ENCODE data around the gene ACTA2. TPM values are rescaled to one million over a fixed set of nuclear protein-coding genes. Genes with fewer than 3 reads are reported as not detected.

ACTA2 gene
- total RNA-seq, 1 donor from 2014 or later = 8.8 TPM

GRCh38 chr10:88989423-88989822, 36.9 kb upstream of the ACTA2 start:
- Mint-ChIP-seq H3K9me3 (peaks cover 4% of the 10 kb centered on the region), H3K4me1 (peaks cover 60% of the 10 kb centered on the region), H3K27me3 (no peaks in the 10 kb centered on the region), H3K4me3 (peak overlapping the region; percentile 96), H3K27ac (peak overlapping the region; percentile 31), H3K36me3 (ENCODE audit: low read depth) (peaks cover 13% of the 10 kb centered on the region)
- DNase-seq = no peak
- intact Hi-C loops (cut with micrococcal nuclease) = loop anchor here (2.0 kb wide), 1 partner anchor 29 kb away; no protein-coding TSS in a partner anchor

GRCh38 chr10:88987840-88988239, 35.3 kb upstream of the ACTA2 start:
- Mint-ChIP-seq H3K36me3 (ENCODE audit: low read depth) (peaks cover 12% of the 10 kb centered on the region), H3K27ac (no peak overlapping the region), H3K9me3 (peaks cover 4% of the 10 kb centered on the region), H3K4me1 (peaks cover 60% of the 10 kb centered on the region), H3K27me3 (no peaks in the 10 kb centered on the region), H3K4me3 (no peak overlapping the region)
- intact Hi-C loops (cut with micrococcal nuclease) = loop anchor here (1.0 to 2.0 kb wide), 2 partner anchors 15 to 27 kb away; no protein-coding TSS in a partner anchor
- DNase-seq = no peak

- Mint-ChIP-seq H3K27me3 (no peaks in the 10 kb centered on the region), H3K4me1 (peaks cover 57% of the 10 kb centered on the region), H3K36me3 (ENCODE audit: low read depth) (peaks cover 10% of the 10 kb centered on the region), H3K9me3 (peaks cover 4% of the 10 kb centered on the region), H3K27ac (peak overlapping the region; percentile 72), H3K4me3 (peak overlapping the region; percentile 32)
- peak; percentile 84 for DNase-seq
- intact Hi-C loops (cut with micrococcal nuclease) = loop anchor here (1.0 kb wide), 1 partner anchor 16 kb away; no protein-coding TSS in a partner anchor
Observed at GRCh38 chr10:88987243-88987725, 34.7 kb upstream of the ACTA2 start.

DNA sequence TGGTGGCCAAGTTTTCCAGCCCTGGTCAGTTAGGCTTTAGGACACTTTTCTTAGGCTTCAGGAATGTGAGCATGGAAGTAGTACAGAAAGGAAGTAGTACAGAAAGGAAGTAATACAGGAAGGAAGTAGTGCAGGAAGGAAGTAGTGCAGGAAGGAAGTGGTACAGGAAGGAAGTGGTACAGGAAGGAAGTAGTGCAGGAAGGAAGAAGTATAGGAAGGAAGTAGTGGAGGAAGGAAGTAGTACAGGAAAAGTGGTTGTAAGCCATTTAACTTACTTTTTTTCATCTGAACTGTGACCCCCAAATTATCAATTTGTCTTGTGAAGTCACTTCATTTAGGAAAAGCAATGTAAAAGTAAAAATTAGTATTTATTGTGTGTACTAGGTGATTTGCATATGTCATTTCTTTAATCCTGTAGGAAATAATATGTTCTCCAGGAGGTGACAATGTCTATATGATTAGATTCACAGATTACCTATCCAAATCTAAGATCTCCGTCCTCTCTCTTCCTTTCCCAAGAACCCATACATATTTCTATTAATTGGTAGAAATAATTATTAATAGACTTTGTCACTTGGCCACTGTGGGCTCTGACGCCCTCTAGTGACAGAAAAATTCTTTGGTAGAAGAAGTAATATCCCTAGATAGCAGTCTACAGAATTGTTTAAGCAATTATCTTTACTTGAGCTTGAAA, 34.1 kb upstream of the ACTA2 start:
- no peak for DNase-seq
- Mint-ChIP-seq H3K27ac (peak overlapping the region; percentile 22), H3K27me3 (no peaks in the 10 kb centered on the region), H3K9me3 (peaks cover 4% of the 10 kb centered on the region), H3K4me1 (peaks cover 51% of the 10 kb centered on the region), H3K36me3 (ENCODE audit: low read depth) (peaks cover 13% of the 10 kb centered on the region), H3K4me3 (peak overlapping the region; percentile 37)
- intact Hi-C loops (cut with micrococcal nuclease) = loop anchor here (1.0 kb wide), 1 partner anchor 17 kb away; no protein-coding TSS in a partner anchor

GRCh38 chr10:88984525-88984924, 32.0 kb upstream of the ACTA2 start:
- H3K27me3 Mint-ChIP-seq = no peaks in the 10 kb centered on the region
- DNase-seq = peak; percentile 54
- H3K9me3 Mint-ChIP-seq = peaks cover 4% of the 10 kb centered on the region
- H3K27ac Mint-ChIP-seq = no peak overlapping the region
- no peak overlapping the region for H3K4me3 Mint-ChIP-seq
- H3K36me3 Mint-ChIP-seq (ENCODE audit: low read depth) = peaks cover 13% of the 10 kb centered on the region
- intact Hi-C loops (cut with micrococcal nuclease) = no loop called here
- H3K4me1 Mint-ChIP-seq = peaks cover 41% of the 10 kb centered on the region

GRCh38 chr10:88983939-88984338, 31.4 kb upstream of the ACTA2 start:
- peaks cover 37% of the 10 kb centered on the region for H3K4me1 Mint-ChIP-seq
- peaks cover 4% of the 10 kb centered on the region for H3K9me3 Mint-ChIP-seq
- intact Hi-C loops (cut with micrococcal nuclease) = no loop called here
- H3K36me3 Mint-ChIP-seq (ENCODE audit: low read depth) = peaks cover 13% of the 10 kb centered on the region
- no peaks in the 10 kb centered on the region for H3K27me3 Mint-ChIP-seq
- DNase-seq = no peak
- H3K4me3 Mint-ChIP-seq = no peak overlapping the region
- H3K27ac Mint-ChIP-seq = no peak overlapping the region

DNA sequence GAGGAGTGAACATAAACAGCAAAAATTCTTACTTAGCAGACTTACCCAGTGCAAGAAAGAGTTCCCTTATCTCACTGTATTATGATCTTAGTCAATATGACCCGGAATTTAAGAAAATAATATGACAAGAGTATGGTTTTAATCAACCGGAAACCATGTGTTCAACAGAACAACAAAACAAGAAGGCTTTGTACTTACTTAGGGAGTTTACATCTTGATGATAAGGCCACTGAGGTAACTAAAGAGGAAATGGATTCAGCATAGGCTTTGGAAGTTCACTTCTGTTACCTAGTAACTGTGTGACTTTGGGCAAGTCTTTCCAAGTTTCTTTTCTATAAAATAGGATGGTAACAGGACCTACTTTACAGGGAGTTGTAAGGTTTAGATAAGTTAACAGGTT, 30.6 kb upstream of the ACTA2 start:
- no peak for DNase-seq
- peaks cover 35% of the 10 kb centered on the region for H3K4me1 Mint-ChIP-seq
- H3K27ac Mint-ChIP-seq = no peak overlapping the region
- H3K27me3 Mint-ChIP-seq = no peaks in the 10 kb centered on the region
- intact Hi-C loops (cut with micrococcal nuclease) = no loop called here
- H3K9me3 Mint-ChIP-seq = peaks cover 4% of the 10 kb centered on the region
- H3K4me3 Mint-ChIP-seq = no peak overlapping the region
- peaks cover 14% of the 10 kb centered on the region for H3K36me3 Mint-ChIP-seq (ENCODE audit: low read depth)

DNA sequence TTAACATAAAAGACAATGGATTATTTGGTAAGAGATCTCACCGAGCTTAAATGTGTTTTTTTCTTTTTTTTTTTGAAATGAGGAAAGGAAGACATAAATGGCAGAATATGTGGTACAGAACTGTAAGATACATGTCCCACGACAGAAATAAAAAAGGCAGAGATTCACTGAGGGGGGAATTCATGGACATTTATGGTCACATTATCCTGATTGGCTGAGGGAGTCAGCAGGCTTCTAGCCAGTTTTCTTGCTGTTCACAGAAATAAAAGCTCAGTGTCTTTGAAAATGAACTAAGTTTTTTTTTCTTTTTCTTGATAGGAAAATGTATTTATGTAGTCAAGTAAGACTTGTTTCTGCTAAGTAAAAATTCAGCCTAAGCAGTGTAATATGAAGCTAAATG, 29.8 kb upstream of the ACTA2 start:
- intact Hi-C loops (cut with micrococcal nuclease) = no loop called here
- Mint-ChIP-seq H3K9me3 (peaks cover 4% of the 10 kb centered on the region), H3K27me3 (no peaks in the 10 kb centered on the region), H3K36me3 (ENCODE audit: low read depth) (peaks cover 11% of the 10 kb centered on the region), H3K4me1 (peaks cover 28% of the 10 kb centered on the region), H3K27ac (no peak overlapping the region), H3K4me3 (no peak overlapping the region)
- DNase-seq = no peak

GRCh38 chr10:88981435-88981834, 28.9 kb upstream of the ACTA2 start:
- peaks cover 2% of the 10 kb centered on the region for H3K9me3 Mint-ChIP-seq
- H3K27ac Mint-ChIP-seq = no peak overlapping the region
- H3K4me1 Mint-ChIP-seq = peaks cover 24% of the 10 kb centered on the region
- H3K36me3 Mint-ChIP-seq (ENCODE audit: low read depth) = peaks cover 9% of the 10 kb centered on the region
- DNase-seq = no peak
- H3K4me3 Mint-ChIP-seq = no peak overlapping the region
- intact Hi-C loops (cut with micrococcal nuclease) = no loop called here
- no peaks in the 10 kb centered on the region for H3K27me3 Mint-ChIP-seq

DNA sequence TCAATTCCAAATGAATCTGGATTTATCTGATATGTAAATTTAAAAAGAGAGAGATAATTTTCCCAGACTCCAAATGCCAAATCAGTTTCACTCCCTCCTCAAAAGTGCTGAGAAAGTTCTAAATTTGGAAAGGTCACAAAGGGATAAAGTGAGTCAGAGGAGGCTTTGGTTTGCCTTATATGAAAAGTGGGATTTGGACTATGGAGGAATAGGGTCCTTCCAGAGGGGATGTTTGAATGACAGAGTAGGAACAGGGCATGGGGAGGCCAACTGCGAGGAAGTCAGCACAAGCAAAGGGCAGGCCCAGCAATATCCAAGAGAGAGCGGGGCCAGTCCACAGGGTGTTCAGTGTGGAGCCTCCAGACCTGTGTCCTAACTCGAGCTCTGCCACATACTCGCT, 28.2 kb upstream of the ACTA2 start:
- no peaks in the 10 kb centered on the region for H3K27me3 Mint-ChIP-seq
- no peak overlapping the region for H3K27ac Mint-ChIP-seq
- peaks cover 22% of the 10 kb centered on the region for H3K4me1 Mint-ChIP-seq
- no peak overlapping the region for H3K4me3 Mint-ChIP-seq
- H3K36me3 Mint-ChIP-seq (ENCODE audit: low read depth) = peaks cover 7% of the 10 kb centered on the region
- DNase-seq = no peak
- intact Hi-C loops (cut with micrococcal nuclease) = no loop called here
- H3K9me3 Mint-ChIP-seq = no peaks in the 10 kb centered on the region

GRCh38 chr10:88980247-88980646, 27.7 kb upstream of the ACTA2 start:
- no peaks in the 10 kb centered on the region for H3K9me3 Mint-ChIP-seq
- no peaks in the 10 kb centered on the region for H3K27me3 Mint-ChIP-seq
- H3K4me3 Mint-ChIP-seq = no peak overlapping the region
- intact Hi-C loops (cut with micrococcal nuclease) = no loop called here
- H3K27ac Mint-ChIP-seq = no peak overlapping the region
- H3K4me1 Mint-ChIP-seq = peaks cover 23% of the 10 kb centered on the region
- DNase-seq = peak; percentile 45
- peaks cover 7% of the 10 kb centered on the region for H3K36me3 Mint-ChIP-seq (ENCODE audit: low read depth)

DNA sequence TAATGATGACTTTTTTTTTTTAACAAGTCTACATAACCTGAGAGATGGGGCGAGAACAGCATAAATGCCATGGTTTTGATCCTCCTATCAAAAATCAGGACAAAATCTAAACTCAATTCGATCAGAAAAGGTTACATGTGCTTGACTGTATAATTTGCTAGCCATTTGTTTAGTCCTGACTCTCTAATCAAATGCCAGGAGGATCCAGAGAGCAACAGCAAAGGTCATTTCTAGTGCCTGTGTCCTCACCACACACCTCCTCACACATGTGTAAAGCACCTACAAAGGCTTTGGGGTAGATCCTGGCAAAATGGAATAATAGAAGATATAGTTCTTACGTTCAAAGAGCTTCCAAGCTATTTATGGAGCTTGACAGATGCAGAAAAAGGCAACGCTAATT, 27.0 kb upstream of the ACTA2 start:
- Mint-ChIP-seq H3K4me1 (peaks cover 27% of the 10 kb centered on the region), H3K36me3 (ENCODE audit: low read depth) (peaks cover 7% of the 10 kb centered on the region), H3K4me3 (no peak overlapping the region), H3K9me3 (no peaks in the 10 kb centered on the region), H3K27me3 (no peaks in the 10 kb centered on the region), H3K27ac (no peak overlapping the region)
- intact Hi-C loops (cut with micrococcal nuclease) = no loop called here
- no peak for DNase-seq

DNA sequence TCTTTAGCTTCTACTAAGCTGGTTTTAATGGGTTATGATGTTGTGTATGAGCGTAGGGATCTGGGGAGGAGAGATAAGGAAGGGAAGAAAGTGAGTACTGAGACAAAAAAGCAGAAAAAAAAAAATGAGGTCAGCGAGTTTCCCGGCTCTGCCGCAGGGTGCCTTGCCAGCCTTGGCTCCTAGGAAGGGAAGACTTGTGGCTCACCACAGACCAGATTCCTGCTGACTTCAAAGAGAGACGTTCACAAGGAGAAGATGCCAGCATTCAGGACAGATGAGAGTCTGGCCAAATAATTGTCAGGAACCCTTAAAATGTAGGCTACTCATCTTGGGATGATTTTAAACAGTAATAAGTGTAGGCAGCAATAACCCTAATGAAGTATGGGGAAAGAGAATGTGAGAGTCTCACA, 26.6 kb upstream of the ACTA2 start:
- no peak overlapping the region for H3K4me3 Mint-ChIP-seq
- no peaks in the 10 kb centered on the region for H3K27me3 Mint-ChIP-seq
- no peak for DNase-seq
- peaks cover 5% of the 10 kb centered on the region for H3K36me3 Mint-ChIP-seq (ENCODE audit: low read depth)
- H3K4me1 Mint-ChIP-seq = peaks cover 23% of the 10 kb centered on the region
- H3K27ac Mint-ChIP-seq = no peak overlapping the region
- intact Hi-C loops (cut with micrococcal nuclease) = no loop called here
- H3K9me3 Mint-ChIP-seq = no peaks in the 10 kb centered on the region

DNA sequence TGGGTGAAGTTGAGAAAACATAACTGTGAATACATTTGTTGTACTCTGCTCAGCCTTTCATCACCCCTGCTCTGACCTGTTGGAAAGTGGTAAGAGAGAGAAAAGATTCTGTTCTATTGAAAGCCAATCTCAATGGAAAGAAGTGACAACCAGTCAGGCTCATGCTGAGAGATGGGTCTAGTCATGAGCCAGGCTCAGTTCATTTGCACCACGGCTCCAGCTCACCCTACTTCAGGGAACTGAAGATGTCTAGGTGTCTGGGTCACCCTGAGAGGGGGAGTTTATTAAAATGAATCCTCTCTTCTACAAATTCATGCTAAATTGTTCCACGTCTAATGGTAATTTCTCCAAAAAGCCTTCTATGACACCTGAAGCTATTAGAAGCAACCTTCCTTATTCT, 25.9 kb upstream of the ACTA2 start:
- Mint-ChIP-seq H3K36me3 (ENCODE audit: low read depth) (peaks cover 5% of the 10 kb centered on the region), H3K4me3 (no peak overlapping the region), H3K4me1 (peaks cover 16% of the 10 kb centered on the region), H3K9me3 (no peaks in the 10 kb centered on the region), H3K27ac (no peak overlapping the region), H3K27me3 (no peaks in the 10 kb centered on the region)
- no peak for DNase-seq
- intact Hi-C loops (cut with micrococcal nuclease) = no loop called here
